ENCODE measurements around the gene CPA2.

DNA sequence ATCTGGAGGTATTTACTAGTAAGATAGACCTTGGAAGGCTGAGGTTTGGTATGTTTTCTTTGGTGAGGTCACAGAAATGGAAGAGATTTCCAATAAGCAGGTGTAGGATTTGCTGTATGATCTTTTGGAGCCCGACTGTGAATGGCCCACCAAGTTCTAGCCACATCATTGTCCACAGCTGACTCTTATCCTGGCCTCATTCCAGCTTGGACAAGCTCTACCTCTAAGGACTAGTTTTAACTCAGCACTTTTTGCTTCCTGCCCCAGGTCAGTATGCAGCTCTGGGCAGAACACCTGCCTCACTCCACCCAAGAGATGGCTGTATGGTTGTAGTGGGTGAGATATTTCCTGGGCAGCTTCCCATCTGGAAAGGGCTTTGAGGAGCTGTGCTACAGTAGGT lies 20.2 kb downstream of the CPA2 start:
- TF ChIP-seq, protein P1, sequence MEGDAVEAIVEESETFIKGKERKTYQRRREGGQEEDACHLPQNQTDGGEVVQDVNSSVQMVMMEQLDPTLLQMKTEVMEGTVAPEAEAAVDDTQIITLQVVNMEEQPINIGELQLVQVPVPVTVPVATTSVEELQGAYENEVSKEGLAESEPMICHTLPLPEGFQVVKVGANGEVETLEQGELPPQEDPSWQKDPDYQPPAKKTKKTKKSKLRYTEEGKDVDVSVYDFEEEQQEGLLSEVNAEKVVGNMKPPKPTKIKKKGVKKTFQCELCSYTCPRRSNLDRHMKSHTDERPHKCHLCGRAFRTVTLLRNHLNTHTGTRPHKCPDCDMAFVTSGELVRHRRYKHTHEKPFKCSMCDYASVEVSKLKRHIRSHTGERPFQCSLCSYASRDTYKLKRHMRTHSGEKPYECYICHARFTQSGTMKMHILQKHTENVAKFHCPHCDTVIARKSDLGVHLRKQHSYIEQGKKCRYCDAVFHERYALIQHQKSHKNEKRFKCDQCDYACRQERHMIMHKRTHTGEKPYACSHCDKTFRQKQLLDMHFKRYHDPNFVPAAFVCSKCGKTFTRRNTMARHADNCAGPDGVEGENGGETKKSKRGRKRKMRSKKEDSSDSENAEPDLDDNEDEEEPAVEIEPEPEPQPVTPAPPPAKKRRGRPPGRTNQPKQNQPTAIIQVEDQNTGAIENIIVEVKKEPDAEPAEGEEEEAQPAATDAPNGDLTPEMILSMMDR (IDR thresholded peaks at IDR 0.05; ENCODE audit: low read depth, low read length) = no peak
- TF ChIP-seq, protein P2, sequence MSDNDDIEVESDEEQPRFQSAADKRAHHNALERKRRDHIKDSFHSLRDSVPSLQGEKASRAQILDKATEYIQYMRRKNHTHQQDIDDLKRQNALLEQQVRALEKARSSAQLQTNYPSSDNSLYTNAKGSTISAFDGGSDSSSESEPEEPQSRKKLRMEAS (IDR thresholded peaks at IDR 0.05; ENCODE audit: low read depth, low read length) = no peak
- no peak for TF ChIP-seq POLR2A (IDR thresholded peaks at IDR 0.05; ENCODE audit: extremely low read depth, insufficient read length)
